Measurements from ENCODE around the gene FICD. TPM values are rescaled to one million over a fixed set of nuclear protein-coding genes. Genes with fewer than 3 reads are reported as not detected.

The FICD gene
- total and polyA plus RNA-seq, 2 experiments from 2014 or later, result 3.5 to 3.6 TPM

GRCh38 chr12:108530161-108530560 lies 15.1 kb downstream of the FICD start:
- H3K27ac ChIP-seq, result no peak overlapping the region
- DNase-seq (ENCODE audit: low read depth in 1 of 2, low spot score in 1 of 2), result no peak
- no peaks in the 10 kb centered on the region for H3K4me1 ChIP-seq (ENCODE audit: low read depth)
- H3K4me3 ChIP-seq, result no peak overlapping the region
- H3K9me3 ChIP-seq (ENCODE audit: low read depth), result no peaks in the 10 kb centered on the region
- H3K36me3 ChIP-seq, result peaks cover 59% of the 10 kb centered on the region
- TF ChIP-seq, protein P1, sequence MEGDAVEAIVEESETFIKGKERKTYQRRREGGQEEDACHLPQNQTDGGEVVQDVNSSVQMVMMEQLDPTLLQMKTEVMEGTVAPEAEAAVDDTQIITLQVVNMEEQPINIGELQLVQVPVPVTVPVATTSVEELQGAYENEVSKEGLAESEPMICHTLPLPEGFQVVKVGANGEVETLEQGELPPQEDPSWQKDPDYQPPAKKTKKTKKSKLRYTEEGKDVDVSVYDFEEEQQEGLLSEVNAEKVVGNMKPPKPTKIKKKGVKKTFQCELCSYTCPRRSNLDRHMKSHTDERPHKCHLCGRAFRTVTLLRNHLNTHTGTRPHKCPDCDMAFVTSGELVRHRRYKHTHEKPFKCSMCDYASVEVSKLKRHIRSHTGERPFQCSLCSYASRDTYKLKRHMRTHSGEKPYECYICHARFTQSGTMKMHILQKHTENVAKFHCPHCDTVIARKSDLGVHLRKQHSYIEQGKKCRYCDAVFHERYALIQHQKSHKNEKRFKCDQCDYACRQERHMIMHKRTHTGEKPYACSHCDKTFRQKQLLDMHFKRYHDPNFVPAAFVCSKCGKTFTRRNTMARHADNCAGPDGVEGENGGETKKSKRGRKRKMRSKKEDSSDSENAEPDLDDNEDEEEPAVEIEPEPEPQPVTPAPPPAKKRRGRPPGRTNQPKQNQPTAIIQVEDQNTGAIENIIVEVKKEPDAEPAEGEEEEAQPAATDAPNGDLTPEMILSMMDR (IDR thresholded peaks at IDR 0.05; ENCODE audit: low read depth, low read length), result no peak
- H3K27me3 ChIP-seq, result no peaks in the 10 kb centered on the region

DNA sequence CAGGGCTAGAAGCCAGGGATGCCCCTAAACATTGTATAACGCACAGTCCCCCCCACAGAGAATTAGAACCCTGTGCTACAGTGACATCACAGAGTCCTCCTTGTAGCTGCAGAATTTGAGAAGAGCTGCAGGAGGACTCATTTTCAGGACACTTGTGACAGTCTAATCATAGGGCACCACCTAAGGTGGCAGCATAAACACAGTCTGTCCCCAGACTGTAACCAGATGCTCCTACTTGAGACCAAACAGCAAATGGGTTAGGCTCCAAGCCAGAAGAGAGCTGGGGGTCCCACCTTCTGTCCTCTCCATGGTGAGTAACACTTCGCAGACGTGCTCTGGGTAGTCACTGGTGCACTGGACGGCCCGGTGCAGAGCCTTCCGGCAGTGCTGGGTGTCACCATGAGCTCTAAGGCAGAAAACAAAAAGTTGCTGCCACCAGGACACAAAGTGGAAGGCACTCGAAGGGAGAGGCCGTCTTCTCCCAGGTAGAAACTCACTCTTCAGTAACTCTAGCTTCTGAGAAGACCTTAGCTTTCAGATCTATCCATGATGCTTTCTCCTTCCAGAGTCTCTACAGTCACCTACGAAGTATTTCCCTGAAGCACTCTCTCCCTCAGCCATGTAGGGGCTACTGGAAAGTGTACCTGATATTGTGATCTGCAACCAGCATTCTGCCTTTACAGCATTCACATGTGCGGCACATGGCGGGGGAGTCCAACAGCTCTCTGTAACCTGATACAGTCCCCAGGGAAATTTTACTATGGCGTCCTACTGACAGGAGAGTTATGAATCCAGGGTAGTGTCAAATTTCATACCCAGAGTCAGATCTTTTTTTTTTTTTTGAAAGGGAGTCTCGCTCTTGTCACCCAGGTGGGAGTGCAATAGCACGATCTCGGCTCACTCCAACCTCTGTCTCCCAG lies 17.1 kb downstream of the FICD start:
- Histone ChIP-seq H3K36me3 (peaks cover 61% of the 10 kb centered on the region), H3K27me3 (no peaks in the 10 kb centered on the region), H3K4me1 (ENCODE audit: low read depth) (no peaks in the 10 kb centered on the region), H3K4me3 (no peak overlapping the region), H3K27ac (no peak overlapping the region), H3K9me3 (ENCODE audit: low read depth) (no peaks in the 10 kb centered on the region)
- TF ChIP-seq, protein P1 (IDR thresholded peaks at IDR 0.05; ENCODE audit: low read depth, low read length), result no peak
- DNase-seq (ENCODE audit: low read depth in 1 of 2, low spot score in 1 of 2), result no peak

DNA sequence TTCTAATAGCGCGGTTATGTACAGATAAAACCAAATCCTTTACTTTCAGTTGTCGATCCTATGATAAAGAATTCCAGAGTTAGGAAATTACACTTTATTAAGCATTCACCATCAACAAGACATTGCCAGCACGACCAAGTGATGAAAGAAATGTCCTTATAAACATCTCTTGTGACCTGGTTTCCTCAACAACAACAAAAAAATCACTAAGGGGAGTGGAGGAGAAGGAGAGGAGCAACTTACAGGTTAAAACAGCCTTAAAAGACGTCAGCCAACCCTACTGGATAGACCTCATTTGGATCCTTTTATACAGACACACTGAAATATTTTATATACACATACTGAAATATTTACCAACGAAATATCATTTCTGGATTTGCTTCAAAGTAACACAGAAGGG lies 23.1 kb downstream of the FICD start:
- TF ChIP-seq, protein P1 (IDR thresholded peaks at IDR 0.05; ENCODE audit: low read depth, low read length), result no peak
- Histone ChIP-seq H3K27ac (no peak overlapping the region), H3K27me3 (no peaks in the 10 kb centered on the region), H3K36me3 (peaks cover 51% of the 10 kb centered on the region), H3K4me1 (ENCODE audit: low read depth) (no peaks in the 10 kb centered on the region), H3K9me3 (ENCODE audit: low read depth) (no peaks in the 10 kb centered on the region), H3K4me3 (no peak overlapping the region)
- DNase-seq (ENCODE audit: low read depth in 1 of 2, low spot score in 1 of 2), result no peak

DNA sequence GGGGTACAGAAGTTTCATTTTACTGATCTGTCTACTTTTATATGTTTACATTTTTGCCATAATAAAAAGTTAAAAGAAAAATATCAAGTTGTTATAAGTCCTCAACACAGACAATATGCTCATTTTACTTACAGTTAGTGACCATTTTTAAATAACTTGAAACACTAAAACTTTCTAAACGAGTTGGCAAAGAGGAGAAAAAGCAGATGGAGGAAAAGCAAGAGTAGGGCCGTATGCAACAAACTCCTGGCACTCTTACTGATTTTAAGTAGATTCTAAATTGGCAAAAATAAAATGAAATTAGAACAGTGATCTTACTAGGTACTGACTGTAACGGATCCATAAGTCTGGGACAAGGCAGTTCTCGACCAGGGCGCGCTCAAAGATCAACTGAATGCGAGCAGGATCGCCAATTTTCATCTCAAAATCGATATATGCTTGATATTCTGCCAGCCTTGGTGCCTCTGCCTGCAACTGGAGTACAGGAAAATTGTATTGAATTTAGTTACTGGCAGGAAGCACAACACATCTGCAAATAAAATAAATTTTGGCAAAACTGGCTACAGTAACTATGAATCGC lies 23.6 kb downstream of the FICD start:
- DNase-seq (ENCODE audit: low read depth in 1 of 2, low spot score in 1 of 2), result no peak
- TF ChIP-seq, protein P1 (IDR thresholded peaks at IDR 0.05; ENCODE audit: low read depth, low read length), result no peak
- Histone ChIP-seq H3K4me3 (no peak overlapping the region), H3K9me3 (ENCODE audit: low read depth) (no peaks in the 10 kb centered on the region), H3K27me3 (no peaks in the 10 kb centered on the region), H3K36me3 (peaks cover 54% of the 10 kb centered on the region), H3K27ac (no peak overlapping the region), H3K4me1 (ENCODE audit: low read depth) (no peaks in the 10 kb centered on the region)

DNA sequence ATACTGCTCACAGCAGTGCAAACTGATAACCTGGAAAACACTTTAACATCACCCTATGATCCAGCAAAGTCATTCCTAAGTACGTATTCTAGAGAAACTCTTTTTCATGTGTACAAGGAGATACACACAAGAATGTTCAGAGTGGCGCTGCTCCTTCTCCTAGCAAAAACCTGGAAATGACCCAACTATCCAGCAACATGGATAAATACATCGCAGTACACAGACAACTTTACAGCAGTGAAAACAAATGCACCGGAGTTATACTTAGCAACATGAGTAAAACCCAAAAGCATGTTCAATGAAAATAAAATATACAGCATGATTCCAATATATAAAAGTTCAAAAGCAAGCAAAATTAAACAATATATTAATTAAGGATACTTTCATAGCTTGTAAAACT lies 27.2 kb downstream of the FICD start:
- H3K4me1 ChIP-seq (ENCODE audit: low read depth), result no peaks in the 10 kb centered on the region
- no peak for DNase-seq (ENCODE audit: low read depth in 1 of 2, low spot score in 1 of 2)
- peaks cover 51% of the 10 kb centered on the region for H3K36me3 ChIP-seq
- no peaks in the 10 kb centered on the region for H3K27me3 ChIP-seq
- no peak overlapping the region for H3K27ac ChIP-seq
- TF ChIP-seq, protein P1 (IDR thresholded peaks at IDR 0.05; ENCODE audit: low read depth, low read length), result no peak
- no peak overlapping the region for H3K4me3 ChIP-seq
- H3K9me3 ChIP-seq (ENCODE audit: low read depth), result no peaks in the 10 kb centered on the region
